NCI-H2171 treated with DMSO at 0.1 percent for 48 hours (cell line): ENCODE data around the gene PTPRE.

Source experiments
- DNase-seq: peaks from one replicate; lab custom pipeline; 2025; lab: John Stamatoyannopoulos, UW

PTPRE gene

GRCh38 chr10:128000471-128001362 lies 93.8 kb downstream of the PTPRE start:
- no peak for DNase-seq

- no peak for DNase-seq
Measured at GRCh38 chr10:128001363-128001745, 94.5 kb downstream of the PTPRE start.

GRCh38 chr10:128001849-128002248 lies 94.9 kb downstream of the PTPRE start:
- no peak for DNase-seq

- no peak for DNase-seq
Measured at GRCh38 chr10:128003521-128003920, 96.6 kb downstream of the PTPRE start.

GRCh38 chr10:128005858-128006257 lies 99.0 kb downstream of the PTPRE start:
- no peak for DNase-seq

GRCh38 chr10:128007056-128007455 lies 100.2 kb downstream of the PTPRE start:
- no peak for DNase-seq

GRCh38 chr10:128007971-128008370 lies 101.1 kb downstream of the PTPRE start:
- no peak for DNase-seq

GRCh38 chr10:128008521-128009250 lies 101.8 kb downstream of the PTPRE start:
- no peak for DNase-seq

GRCh38 chr10:128009372-128010126 lies 102.6 kb downstream of the PTPRE start:
- no peak for DNase-seq

GRCh38 chr10:128011059-128011979 lies 104.4 kb downstream of the PTPRE start:
- DNase-seq, result peak; percentile 46

GRCh38 chr10:128013626-128014025 lies 106.7 kb downstream of the PTPRE start:
- DNase-seq, result no peak

- DNase-seq, result no peak
Measured at GRCh38 chr10:128014236-128014635, 107.3 kb downstream of the PTPRE start.

GRCh38 chr10:128016423-128017060 lies 109.6 kb downstream of the PTPRE start:
- DNase-seq, result no peak

GRCh38 chr10:128017822-128018221 lies 110.9 kb downstream of the PTPRE start:
- no peak for DNase-seq

GRCh38 chr10:128018236-128018635 lies 111.3 kb downstream of the PTPRE start:
- DNase-seq, result no peak

GRCh38 chr10:128018691-128019090 lies 111.8 kb downstream of the PTPRE start:
- DNase-seq, result no peak

GRCh38 chr10:128022261-128023196 lies 115.6 kb downstream of the PTPRE start:
- no peak for DNase-seq

- no peak for DNase-seq
Measured at GRCh38 chr10:128024426-128024825, 117.5 kb downstream of the PTPRE start.

GRCh38 chr10:128025437-128025836 lies 118.5 kb downstream of the PTPRE start:
- no peak for DNase-seq

- no peak for DNase-seq
Measured at GRCh38 chr10:128025951-128026350, 119.0 kb downstream of the PTPRE start.
